Neuron (in vitro differentiated cells): ENCODE data around the gene GIGYF1.

ENCODE experiments used
- H2AFZ ChIP-seq: one replicate; pipeline ENCODE4 v1.6.1; 2013; ENCODE audit warnings: low read depth, mild to moderate bottlenecking, inconsistent platforms, low read length, moderate library complexity
- H3K27me3 ChIP-seq: one replicate; pipeline ENCODE4 v1.6.1; 2013; ENCODE audit warnings: low read length; ENCODE audit not compliant: insufficient read depth
- H3K36me3 ChIP-seq: one replicate; pipeline ENCODE4 v1.6.1; 2013; ENCODE audit warnings: low read length; ENCODE audit not compliant: insufficient read depth
- H3K4me1 ChIP-seq: one replicate; pipeline ENCODE4 v1.6.1; 2013; ENCODE audit warnings: low read length; ENCODE audit not compliant: insufficient read depth
- H3K4me3 ChIP-seq: 2 replicates; pipeline ENCODE4 v1.5.1; 2013; ENCODE audit warnings: mild to moderate bottlenecking, low read length, moderate library complexity
- H3K9me3 ChIP-seq: one replicate; pipeline ENCODE4 v1.6.1; 2013; ENCODE audit warnings: low read length

GIGYF1 gene

DNA sequence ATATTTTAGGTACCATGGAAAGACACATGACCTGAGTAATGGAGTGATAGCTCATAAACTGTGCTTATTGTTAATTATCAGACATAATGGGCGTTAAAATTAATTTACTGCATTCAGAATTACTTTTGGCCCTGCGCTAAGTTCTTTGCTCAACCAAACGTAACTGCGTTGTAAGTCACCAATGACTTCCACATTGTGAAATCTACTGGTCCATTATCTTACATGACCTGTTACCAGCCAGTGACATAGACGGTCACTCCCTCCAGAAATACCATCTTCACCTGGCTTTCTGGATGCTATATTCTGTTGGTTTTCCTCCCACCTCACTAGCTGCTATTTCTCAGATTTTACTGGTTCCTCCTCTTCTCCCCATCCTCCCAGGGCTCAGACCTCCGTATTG is 5.0 kb upstream of the GIGYF1 start:
- H3K36me3 ChIP-seq, result no peaks in the 10 kb centered on the region
- H3K4me1 ChIP-seq, result no peaks in the 10 kb centered on the region
- no peaks in the 10 kb centered on the region for H3K27me3 ChIP-seq
- no peaks in the 10 kb centered on the region for H3K9me3 ChIP-seq
- no peak overlapping the region for H2AFZ ChIP-seq
- H3K4me3 ChIP-seq, result no peak overlapping the region

DNA sequence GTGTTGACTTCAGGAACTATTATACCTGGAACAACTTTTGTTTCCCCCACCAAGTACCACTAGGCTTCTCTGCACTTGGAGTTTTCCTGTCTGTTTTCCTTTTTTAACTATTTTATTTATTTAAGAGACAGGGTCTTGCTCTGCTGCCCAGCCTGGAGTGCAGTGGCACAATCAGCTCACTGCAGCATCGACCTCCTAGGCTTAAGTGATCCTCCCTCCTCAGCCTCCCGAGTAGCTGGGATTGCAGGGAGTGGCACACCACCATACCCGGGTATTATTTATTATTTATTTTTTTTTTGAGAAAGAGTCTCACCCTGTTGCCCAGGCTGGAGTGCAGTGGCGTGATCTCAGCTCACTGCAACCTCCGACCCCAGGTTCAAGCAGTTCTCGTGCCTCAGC is 2.1 kb upstream of the GIGYF1 start:
- peaks cover 4% of the 10 kb centered on the region for H3K36me3 ChIP-seq

DNA sequence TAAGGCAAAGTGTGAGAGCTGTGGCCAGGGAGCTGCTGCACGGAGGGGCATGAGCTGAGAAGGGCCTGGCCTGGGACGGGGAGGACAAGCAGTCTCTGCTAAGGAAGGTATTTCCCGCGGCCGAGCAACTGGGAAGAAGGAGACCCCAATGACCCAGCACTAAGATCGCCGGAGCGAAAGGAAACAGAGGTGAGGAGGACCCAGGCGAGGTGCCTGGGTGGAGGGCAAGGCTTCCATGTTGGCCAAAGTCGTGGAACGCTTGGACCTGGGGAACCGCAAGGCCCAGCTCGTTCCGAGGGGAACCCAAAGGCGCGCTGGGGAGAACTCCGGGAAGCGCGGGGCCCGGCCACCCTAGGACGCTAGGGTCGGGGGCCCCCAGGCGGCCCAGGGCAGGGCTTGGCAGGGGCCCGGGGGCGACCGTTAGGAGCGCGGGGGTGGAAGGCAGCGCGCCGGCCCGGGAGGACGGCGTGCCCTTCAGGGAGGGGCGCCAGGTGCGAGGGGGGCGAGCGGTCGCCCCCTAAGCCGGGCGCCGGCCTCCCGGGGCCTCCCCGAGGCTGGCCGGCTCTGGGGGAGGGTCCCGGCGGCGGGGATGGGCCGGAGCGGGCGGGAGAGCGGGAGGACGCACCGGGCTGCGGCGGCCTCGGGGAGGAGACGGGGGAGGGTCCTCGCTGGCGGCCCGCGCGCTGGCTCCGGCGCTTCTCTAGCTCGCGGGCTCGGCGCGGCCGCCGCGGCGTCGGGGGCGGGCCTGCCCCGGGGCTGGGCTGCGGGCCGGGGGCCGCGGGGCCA is 545 bp downstream of the GIGYF1 start:
- peak overlapping the region; percentile 86 for H3K4me3 ChIP-seq
- H3K36me3 ChIP-seq, result peaks cover 17% of the 10 kb centered on the region
- no peak overlapping the region for H2AFZ ChIP-seq
- H3K27me3 ChIP-seq, result no peaks in the 10 kb centered on the region
- peaks cover 22% of the 10 kb centered on the region for H3K4me1 ChIP-seq
- H3K9me3 ChIP-seq, result no peaks in the 10 kb centered on the region

More for the DNA sequence above, 2.1 kb upstream of the GIGYF1 start:
- Histone ChIP-seq H2AFZ (no peak overlapping the region), H3K4me3 (no peak overlapping the region), H3K4me1 (peaks cover 17% of the 10 kb centered on the region), H3K9me3 (no peaks in the 10 kb centered on the region), H3K27me3 (no peaks in the 10 kb centered on the region)

DNA sequence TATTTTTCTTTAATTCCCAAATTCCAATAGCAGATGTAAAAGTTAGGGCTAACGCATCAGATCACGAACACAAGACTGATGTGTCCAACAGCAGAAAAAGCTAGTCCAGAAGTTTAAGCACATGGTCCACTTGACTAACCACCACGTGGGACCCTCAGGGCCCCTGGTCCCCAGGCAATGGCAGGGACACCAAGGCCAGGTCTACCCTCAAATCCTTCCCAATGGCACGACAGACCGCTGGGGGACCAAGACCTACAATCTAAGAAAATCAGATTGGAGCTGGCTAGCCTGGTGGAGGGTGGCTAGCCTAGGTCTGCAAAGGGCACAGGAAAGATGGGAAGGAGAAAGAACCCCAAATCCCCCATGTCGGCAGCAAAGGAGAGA is 1.5 kb downstream of the GIGYF1 start:
- H3K27me3 ChIP-seq, result no peaks in the 10 kb centered on the region
- peak overlapping the region; percentile 86 for H3K4me3 ChIP-seq
- no peak overlapping the region for H2AFZ ChIP-seq
- peaks cover 27% of the 10 kb centered on the region for H3K36me3 ChIP-seq
- peaks cover 22% of the 10 kb centered on the region for H3K4me1 ChIP-seq
- no peaks in the 10 kb centered on the region for H3K9me3 ChIP-seq

DNA sequence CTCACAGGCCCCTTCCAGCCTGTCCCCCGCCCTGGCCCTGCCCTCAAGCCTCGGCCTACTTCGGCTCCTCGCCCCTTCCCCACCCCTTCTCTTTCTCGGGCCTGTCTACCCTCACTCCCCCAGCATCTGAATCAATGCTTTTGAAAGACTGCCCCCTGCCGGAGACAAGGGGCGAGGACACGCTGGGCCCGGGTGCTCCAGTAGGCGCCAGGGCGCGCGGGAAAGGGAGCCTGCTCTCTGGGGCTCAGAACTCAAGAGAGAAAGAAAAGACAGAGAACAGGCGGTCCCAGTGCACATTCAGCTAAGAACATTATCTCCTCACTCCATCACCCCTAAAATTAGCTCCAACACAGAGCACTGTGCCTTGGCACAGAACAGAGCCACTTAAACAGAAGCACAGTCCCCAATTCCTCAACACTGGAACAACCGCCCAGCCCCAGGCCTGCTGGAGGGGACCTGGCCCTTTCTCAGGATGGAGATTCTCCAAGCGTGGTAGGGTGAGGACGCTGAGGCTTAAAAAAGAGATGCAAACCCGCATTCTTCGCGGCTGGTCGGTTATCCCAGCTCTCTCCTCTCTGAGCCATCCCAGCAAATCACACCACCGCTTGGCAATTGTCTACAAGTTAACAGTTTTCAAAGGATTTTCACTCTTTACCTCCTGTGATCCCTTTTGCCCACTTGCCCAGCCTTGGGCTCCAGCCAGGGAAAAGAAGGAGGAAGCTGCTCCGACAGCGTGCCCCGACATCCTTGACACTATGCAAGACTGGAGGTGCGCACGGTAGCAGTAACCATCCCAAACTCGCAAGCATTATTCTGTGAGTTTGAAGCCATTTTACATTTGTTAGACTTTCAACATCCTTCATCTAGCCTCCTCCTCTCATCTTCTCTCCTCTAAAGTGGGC is 2.1 kb downstream of the GIGYF1 start:
- Histone ChIP-seq H3K4me3 (peak overlapping the region; percentile 86), H3K36me3 (peaks cover 32% of the 10 kb centered on the region), H3K4me1 (peaks cover 22% of the 10 kb centered on the region)

DNA sequence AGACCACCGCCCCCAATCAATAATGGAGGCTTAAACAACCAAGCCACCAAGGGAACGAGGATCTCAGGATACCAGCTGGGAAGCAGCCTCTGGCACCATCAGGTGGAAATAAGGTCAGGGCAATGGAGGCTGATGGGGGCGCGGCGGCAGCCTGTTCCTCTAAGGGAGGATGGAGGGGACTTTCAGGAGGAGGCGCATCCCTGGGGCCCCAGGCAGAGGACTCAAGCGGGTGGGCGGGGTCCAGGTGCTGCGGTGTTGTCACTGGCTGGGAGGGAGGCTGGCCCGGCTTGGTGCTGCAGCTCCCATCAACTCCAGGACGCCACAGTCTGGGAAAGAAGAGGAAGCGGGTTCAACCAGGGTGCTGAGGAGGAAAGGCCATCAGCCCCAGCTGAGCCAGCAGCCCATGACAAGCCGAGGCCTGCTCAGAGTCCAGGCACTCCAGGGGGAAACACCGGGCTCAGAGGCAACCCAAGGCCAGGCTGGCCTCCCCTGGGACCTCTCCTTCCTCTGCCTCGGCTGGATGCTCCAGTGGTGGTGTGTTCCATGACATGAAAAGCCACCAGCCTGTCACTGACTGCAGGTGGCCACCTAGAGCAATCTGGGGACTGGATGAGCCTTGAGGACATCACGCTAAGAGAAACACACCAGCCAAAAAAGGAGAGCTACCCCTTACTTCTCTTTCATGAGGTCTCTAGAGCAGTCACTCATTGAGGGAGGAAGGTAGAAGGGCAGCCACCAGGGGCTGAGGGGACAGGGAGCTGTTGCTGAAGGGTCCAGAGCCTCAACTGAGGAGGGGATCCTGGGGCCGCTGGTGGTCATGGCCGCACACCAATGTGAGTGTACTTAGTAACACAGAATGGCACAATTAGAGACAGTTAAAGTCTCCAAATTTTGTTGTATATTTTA is 4.6 kb downstream of the GIGYF1 start:
- Histone ChIP-seq H3K4me3 (no peak overlapping the region), H3K36me3 (peaks cover 56% of the 10 kb centered on the region), H3K9me3 (no peaks in the 10 kb centered on the region), H3K27me3 (no peaks in the 10 kb centered on the region), H2AFZ (no peak overlapping the region), H3K4me1 (peaks cover 22% of the 10 kb centered on the region)

More for the DNA sequence above, 2.1 kb downstream of the GIGYF1 start:
- Histone ChIP-seq H2AFZ (no peak overlapping the region), H3K27me3 (no peaks in the 10 kb centered on the region), H3K9me3 (no peaks in the 10 kb centered on the region)

DNA sequence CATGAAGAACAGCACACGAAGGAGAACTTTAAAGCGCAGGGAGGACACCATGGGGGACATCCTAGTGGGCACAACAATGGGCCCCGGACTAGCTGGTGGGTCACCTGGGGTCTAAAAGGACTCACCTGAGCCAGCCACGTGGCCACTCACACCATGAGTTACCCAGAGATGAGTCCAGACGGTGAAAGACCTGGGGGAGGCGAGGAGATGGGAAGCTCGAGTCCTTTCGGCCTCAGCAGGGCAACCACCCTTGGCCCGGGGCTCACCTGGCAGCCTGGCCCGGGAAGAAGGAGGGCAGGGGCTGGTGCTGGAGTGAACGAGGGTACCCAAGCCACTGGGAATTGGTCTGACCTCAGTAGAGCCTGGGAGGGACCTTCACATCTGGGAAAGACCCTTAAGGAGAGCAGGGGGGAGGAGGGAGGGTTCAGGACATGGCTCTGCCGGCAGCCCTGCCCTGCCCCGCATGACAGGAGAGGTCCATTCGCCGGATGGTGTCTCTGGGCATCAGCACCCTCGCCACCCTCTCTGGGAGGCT is 5.7 kb downstream of the GIGYF1 start:
- no peaks in the 10 kb centered on the region for H3K27me3 ChIP-seq
- peaks cover 22% of the 10 kb centered on the region for H3K4me1 ChIP-seq
- no peak overlapping the region for H3K4me3 ChIP-seq
- H3K9me3 ChIP-seq, result no peaks in the 10 kb centered on the region
- H2AFZ ChIP-seq, result no peak overlapping the region
- H3K36me3 ChIP-seq, result peaks cover 63% of the 10 kb centered on the region

DNA sequence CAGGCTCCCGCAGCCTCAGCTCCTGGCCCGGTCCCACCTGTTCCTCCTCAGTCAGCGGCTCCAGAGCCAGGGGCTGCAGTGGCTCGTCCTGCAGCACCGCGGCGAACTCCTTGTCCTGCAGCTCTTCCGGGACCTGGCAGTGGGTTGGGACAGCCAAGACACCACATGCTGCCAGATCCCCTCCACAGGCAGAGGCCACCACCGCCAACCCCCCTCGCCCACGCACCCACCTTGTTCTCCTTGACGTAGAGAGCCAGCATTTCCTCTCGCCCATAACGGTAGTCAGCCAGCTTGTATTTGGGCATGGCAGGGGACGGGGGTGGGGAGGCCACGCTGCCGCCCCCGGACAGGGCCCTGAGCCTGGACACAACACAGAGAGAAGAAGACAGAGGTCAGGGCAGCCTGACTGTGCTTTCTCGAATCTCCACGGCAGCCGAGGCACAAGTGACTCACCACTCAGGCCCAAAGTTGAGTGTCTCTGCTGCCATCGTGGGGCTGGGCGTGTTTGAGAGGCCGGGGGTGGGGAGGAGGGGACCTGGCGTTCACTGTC is 6.2 kb downstream of the GIGYF1 start:
- peaks cover 20% of the 10 kb centered on the region for H3K4me1 ChIP-seq
- H3K36me3 ChIP-seq, result peaks cover 68% of the 10 kb centered on the region
- H3K27me3 ChIP-seq, result no peaks in the 10 kb centered on the region
- H3K4me3 ChIP-seq, result no peak overlapping the region
- no peak overlapping the region for H2AFZ ChIP-seq
- no peaks in the 10 kb centered on the region for H3K9me3 ChIP-seq

DNA sequence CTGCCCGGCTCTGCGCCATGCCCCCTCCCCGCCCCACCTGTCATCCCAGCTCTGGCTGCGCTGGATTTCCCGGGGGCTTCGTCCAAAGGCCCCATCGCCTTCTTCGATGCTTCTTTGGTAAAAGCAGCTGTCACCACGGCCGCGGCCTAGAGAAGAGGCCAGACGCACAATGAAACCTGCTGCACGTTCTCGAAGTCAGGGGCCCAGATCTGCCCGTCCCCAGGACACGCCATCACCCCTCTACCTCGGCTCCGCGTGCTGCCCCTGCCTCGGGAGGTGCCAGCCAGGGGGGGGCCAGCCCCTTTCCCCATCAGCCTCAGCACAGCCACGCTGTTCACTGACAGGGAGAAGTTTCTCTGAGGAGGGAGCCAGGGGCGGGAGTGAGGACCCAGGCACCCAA is 6.8 kb downstream of the GIGYF1 start:
- Histone ChIP-seq H3K9me3 (no peaks in the 10 kb centered on the region), H3K36me3 (peaks cover 70% of the 10 kb centered on the region), H3K4me3 (no peak overlapping the region), H3K27me3 (no peaks in the 10 kb centered on the region), H2AFZ (no peak overlapping the region), H3K4me1 (peaks cover 14% of the 10 kb centered on the region)

DNA sequence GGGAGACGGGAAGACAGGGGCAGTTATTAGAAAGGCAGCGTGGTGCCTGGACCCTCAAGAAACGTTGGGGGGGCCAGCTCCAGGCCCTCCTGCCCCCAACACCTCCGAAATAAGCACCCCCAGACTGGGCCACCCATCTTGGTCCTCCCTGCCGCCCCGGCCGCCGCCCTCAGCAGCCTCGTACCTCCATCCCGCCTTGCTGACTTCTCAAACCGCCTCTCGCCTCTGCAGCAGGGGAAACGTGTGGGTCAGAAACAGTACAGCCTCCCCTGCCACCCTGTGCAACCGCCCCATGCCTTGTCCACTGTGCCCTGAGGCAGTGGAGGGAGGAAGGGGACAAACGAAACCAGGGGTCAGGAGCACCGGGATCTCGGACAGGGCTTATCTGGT is 7.2 kb downstream of the GIGYF1 start:
- Histone ChIP-seq H3K4me1 (peaks cover 10% of the 10 kb centered on the region), H3K4me3 (no peak overlapping the region), H2AFZ (no peak overlapping the region), H3K9me3 (no peaks in the 10 kb centered on the region), H3K27me3 (no peaks in the 10 kb centered on the region), H3K36me3 (peaks cover 73% of the 10 kb centered on the region)

DNA sequence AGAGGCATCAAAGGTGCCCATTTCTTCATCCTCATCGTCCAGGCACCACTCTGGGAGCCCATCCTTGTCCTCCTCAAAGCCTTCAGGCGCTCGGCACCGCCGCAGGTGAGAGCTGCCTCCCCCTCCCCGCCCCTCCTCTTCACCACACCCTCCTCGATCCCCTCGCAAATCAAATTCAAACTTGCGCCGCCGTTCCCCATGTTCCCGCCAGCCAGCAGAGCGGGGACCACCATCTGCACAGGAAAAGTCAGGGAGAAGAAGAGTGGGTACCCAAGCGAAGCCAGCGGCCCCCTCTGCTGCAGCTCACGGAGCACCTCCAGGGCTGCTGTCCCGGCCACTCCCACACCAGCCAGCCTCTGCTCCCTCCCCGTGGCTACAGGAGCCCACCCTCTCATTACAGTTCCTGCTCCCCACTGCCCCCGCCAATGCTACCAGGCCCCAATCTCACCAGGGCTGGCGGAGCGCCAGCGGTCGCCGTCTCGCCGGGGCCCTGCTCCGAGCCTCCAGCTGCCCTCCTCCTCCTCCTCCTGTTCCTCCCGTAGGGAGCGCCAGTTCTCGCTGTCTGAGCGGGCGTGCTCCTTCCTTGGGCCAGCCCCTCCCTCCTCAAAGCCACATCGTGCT is 7.7 kb downstream of the GIGYF1 start:
- peaks cover 77% of the 10 kb centered on the region for H3K36me3 ChIP-seq
- H3K4me3 ChIP-seq, result no peak overlapping the region
- no peak overlapping the region for H2AFZ ChIP-seq
- no peaks in the 10 kb centered on the region for H3K9me3 ChIP-seq
- H3K4me1 ChIP-seq, result peaks cover 7% of the 10 kb centered on the region
- no peaks in the 10 kb centered on the region for H3K27me3 ChIP-seq

DNA sequence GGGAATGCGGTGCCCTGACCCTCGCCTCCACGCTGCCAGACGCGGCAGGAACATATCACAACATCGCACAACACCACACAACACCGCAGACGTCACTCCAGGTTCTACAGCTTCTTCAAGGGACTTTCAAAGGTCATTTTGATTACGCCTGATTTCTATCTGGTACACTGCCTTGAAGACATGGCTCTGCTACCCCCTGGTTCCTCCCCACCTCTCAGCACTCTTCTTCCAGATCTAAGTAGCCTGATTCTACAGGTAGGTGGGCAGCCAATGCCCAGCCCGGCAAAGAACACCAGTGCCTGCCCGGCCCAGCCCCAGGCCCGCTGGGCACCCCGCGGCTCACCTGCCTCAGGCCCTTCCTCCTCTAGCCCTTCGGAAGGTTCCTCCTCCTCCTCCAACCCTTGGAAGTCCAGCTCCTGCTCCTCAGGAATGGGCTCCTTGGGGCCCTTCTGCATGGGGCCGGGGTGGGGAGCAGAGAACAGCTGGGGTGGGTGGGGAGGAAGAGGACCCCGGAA is 8.4 kb downstream of the GIGYF1 start:
- Histone ChIP-seq H3K4me1 (peaks cover under 1% of the 10 kb centered on the region), H3K36me3 (peaks cover 82% of the 10 kb centered on the region), H3K9me3 (no peaks in the 10 kb centered on the region), H3K27me3 (no peaks in the 10 kb centered on the region), H2AFZ (no peak overlapping the region), H3K4me3 (no peak overlapping the region)
